ENCODE results near the gene EMC6. TPM values are rescaled to one million over a fixed set of nuclear protein-coding genes. Genes with fewer than 3 reads are reported as not detected.

Gene EMC6
- total RNA-seq, 1 donor from 2014 or later: 43.0 TPM

GRCh38 chr17:3693141-3693540, 24.5 kb downstream of the EMC6 start:
- peaks cover 16% of the 10 kb centered on the region for H3K27me3 Mint-ChIP-seq (ENCODE audit: unreplicated experiment)
- no peak for DNase-seq (ENCODE audit: low spot score)
- H3K9me3 Mint-ChIP-seq (ENCODE audit: unreplicated experiment): no peaks in the 10 kb centered on the region
- H3K36me3 Mint-ChIP-seq (ENCODE audit: low read depth, unreplicated experiment): peaks cover 4% of the 10 kb centered on the region
- H3K4me3 Mint-ChIP-seq (ENCODE audit: unreplicated experiment): no peak overlapping the region
- H3K4me1 Mint-ChIP-seq (ENCODE audit: unreplicated experiment): peaks cover 4% of the 10 kb centered on the region
- no peak for TF ChIP-seq CTCF (IDR thresholded peaks at IDR 0.05; ENCODE audit: unreplicated experiment)
- H3K27ac Mint-ChIP-seq (ENCODE audit: unreplicated experiment): no peak overlapping the region

- TF ChIP-seq CTCF (IDR thresholded peaks at IDR 0.05; ENCODE audit: unreplicated experiment): no peak
- Mint-ChIP-seq H3K4me1 (ENCODE audit: unreplicated experiment) (peaks cover 4% of the 10 kb centered on the region), H3K9me3 (ENCODE audit: unreplicated experiment) (no peaks in the 10 kb centered on the region), H3K36me3 (ENCODE audit: low read depth, unreplicated experiment) (peaks cover 4% of the 10 kb centered on the region), H3K4me3 (ENCODE audit: unreplicated experiment) (no peak overlapping the region), H3K27ac (ENCODE audit: unreplicated experiment) (no peak overlapping the region), H3K27me3 (ENCODE audit: unreplicated experiment) (peaks cover 16% of the 10 kb centered on the region)
- no peak for DNase-seq (ENCODE audit: low spot score)
Measured at GRCh38 chr17:3693829-3694231, 25.2 kb downstream of the EMC6 start.

GRCh38 chr17:3695129-3695722, 26.6 kb downstream of the EMC6 start:
- Mint-ChIP-seq H3K27ac (ENCODE audit: unreplicated experiment) (no peak overlapping the region), H3K27me3 (ENCODE audit: unreplicated experiment) (peaks cover 10% of the 10 kb centered on the region), H3K36me3 (ENCODE audit: low read depth, unreplicated experiment) (no peaks in the 10 kb centered on the region), H3K4me3 (ENCODE audit: unreplicated experiment) (no peak overlapping the region), H3K4me1 (ENCODE audit: unreplicated experiment) (no peaks in the 10 kb centered on the region), H3K9me3 (ENCODE audit: unreplicated experiment) (no peaks in the 10 kb centered on the region)
- no peak for TF ChIP-seq CTCF (IDR thresholded peaks at IDR 0.05; ENCODE audit: unreplicated experiment)
- no peak for DNase-seq (ENCODE audit: low spot score)

- peak; percentile 42 for DNase-seq (ENCODE audit: low spot score)
- H3K9me3 Mint-ChIP-seq (ENCODE audit: unreplicated experiment): no peaks in the 10 kb centered on the region
- no peak for TF ChIP-seq CTCF (IDR thresholded peaks at IDR 0.05; ENCODE audit: unreplicated experiment)
- H3K27ac Mint-ChIP-seq (ENCODE audit: unreplicated experiment): no peak within 1 kb of the TSS
- H3K36me3 Mint-ChIP-seq (ENCODE audit: low read depth, unreplicated experiment): no peaks in the 10 kb centered on the region
- peak within 1 kb of the TSS; percentile 77 for H3K4me3 Mint-ChIP-seq (ENCODE audit: unreplicated experiment)
- H3K27me3 Mint-ChIP-seq (ENCODE audit: unreplicated experiment): peaks cover 10% of the 10 kb centered on the region
- H3K4me1 Mint-ChIP-seq (ENCODE audit: unreplicated experiment): no peaks in the 10 kb centered on the region
Measured at GRCh38 chr17:3695723-3696411, 27.3 kb downstream of the EMC6 start, which contains the start of gene P2RX5. TSS of gene P2RX5 (minus strand) at chr17:3696155. CDS start at chr17:3696005, 150 bp downstream.

- H3K27me3 Mint-ChIP-seq (ENCODE audit: unreplicated experiment): peaks cover 10% of the 10 kb centered on the region
- no peak for DNase-seq (ENCODE audit: low spot score)
Measured at GRCh38 chr17:3697103-3697476, 28.5 kb downstream of the EMC6 start.

More at GRCh38 chr17:3697103-3697476, 28.5 kb downstream of the EMC6 start:
- H3K36me3 Mint-ChIP-seq (ENCODE audit: low read depth, unreplicated experiment): no peaks in the 10 kb centered on the region
- TF ChIP-seq CTCF (IDR thresholded peaks at IDR 0.05; ENCODE audit: unreplicated experiment): no peak
- H3K27ac Mint-ChIP-seq (ENCODE audit: unreplicated experiment): no peak overlapping the region
- no peaks in the 10 kb centered on the region for H3K9me3 Mint-ChIP-seq (ENCODE audit: unreplicated experiment)
- H3K4me1 Mint-ChIP-seq (ENCODE audit: unreplicated experiment): no peaks in the 10 kb centered on the region
- no peak overlapping the region for H3K4me3 Mint-ChIP-seq (ENCODE audit: unreplicated experiment)

Measured in endothelial cell (in vitro differentiated cells).